ENCODE results near the gene GALK2.

GALK2 gene

GRCh38 chr15:49169880-49170597 is at the start of gene GALK2:
TSS of gene GALK2 (plus strand) at chr15:49170247. CDS start at chr15:49170323, 76 bp downstream.
- H3K4me3 ChIP-seq (ENCODE audit: low read depth, low read length), result peak within 1 kb of the TSS; percentile 78
- TF ChIP-seq, protein P1, sequence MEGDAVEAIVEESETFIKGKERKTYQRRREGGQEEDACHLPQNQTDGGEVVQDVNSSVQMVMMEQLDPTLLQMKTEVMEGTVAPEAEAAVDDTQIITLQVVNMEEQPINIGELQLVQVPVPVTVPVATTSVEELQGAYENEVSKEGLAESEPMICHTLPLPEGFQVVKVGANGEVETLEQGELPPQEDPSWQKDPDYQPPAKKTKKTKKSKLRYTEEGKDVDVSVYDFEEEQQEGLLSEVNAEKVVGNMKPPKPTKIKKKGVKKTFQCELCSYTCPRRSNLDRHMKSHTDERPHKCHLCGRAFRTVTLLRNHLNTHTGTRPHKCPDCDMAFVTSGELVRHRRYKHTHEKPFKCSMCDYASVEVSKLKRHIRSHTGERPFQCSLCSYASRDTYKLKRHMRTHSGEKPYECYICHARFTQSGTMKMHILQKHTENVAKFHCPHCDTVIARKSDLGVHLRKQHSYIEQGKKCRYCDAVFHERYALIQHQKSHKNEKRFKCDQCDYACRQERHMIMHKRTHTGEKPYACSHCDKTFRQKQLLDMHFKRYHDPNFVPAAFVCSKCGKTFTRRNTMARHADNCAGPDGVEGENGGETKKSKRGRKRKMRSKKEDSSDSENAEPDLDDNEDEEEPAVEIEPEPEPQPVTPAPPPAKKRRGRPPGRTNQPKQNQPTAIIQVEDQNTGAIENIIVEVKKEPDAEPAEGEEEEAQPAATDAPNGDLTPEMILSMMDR (IDR thresholded peaks at IDR 0.05; ENCODE audit: borderline replicate concordance, insufficient read depth, low read depth, low read length), result no peak

DNA sequence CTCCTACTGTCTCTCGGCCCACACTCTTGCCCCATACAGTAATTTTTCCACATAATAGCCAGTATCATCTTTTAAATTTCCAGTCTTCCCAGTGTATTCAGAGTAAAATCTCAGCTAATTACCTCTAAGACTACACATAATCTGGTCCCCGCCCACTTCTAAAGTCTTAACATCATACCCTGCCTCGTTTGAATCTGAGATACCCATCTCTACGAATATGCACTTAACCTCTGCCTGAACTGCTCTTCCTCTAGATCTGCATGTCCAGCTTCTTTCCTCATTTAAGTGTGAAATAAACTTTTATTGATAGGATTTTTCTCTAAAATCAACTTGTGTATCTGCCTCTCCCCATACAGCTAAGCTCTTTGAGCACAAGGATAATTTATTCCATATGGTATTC is 49.2 kb upstream of the GALK2 start:
- TF ChIP-seq, protein P1 (IDR thresholded peaks at IDR 0.05; ENCODE audit: borderline replicate concordance, insufficient read depth, low read depth, low read length), result no peak
- H3K4me3 ChIP-seq (ENCODE audit: low read depth, low read length), result no peak overlapping the region

DNA sequence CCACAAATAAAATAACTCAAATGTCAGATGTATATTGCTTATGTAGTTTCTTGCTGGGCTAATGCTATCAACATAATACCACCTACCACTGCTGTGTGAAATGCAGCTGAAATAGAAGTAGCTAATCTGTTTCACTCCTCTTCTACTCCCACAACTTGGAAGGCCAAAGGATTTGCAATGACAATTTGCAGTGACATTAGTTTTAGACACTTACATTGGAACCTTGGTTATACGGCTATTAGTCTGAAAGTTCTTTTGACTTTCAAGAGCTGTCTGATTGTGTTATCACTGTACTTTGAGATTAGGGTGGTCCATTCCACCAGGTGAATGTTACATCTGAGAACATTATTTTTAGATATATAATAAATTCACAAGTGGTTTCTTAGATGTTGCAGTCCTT is 48.1 kb upstream of the GALK2 start:
- TF ChIP-seq, protein P1 (IDR thresholded peaks at IDR 0.05; ENCODE audit: borderline replicate concordance, insufficient read depth, low read depth, low read length), result no peak
- no peak overlapping the region for H3K4me3 ChIP-seq (ENCODE audit: low read depth, low read length)

DNA sequence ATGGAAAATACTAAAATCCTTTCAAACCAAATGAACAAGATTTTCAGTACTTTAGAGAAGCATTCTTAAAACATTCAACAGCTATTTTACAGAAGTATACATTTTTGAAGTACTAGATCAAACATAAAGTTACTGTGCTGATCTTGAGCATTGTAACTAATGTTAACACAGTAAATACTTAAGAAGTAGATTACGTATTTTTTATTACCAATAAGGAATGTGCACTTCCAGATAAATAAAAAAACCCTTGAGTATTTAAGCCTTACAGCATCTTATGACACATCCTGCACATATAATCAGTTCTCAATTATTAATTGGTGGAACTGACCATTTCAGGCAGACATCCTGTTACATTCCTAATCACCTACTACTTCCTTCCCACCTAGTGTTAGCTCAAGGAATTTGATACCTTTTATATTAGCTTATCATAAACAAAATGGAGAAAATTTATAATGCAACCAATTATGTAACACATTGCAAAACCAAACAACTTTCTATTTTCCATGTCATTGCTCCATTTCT is 47.4 kb upstream of the GALK2 start:
- no peak overlapping the region for H3K4me3 ChIP-seq (ENCODE audit: low read depth, low read length)

GRCh38 chr15:49124371-49124770 is 45.7 kb upstream of the GALK2 start:
- TF ChIP-seq, protein P1 (IDR thresholded peaks at IDR 0.05; ENCODE audit: borderline replicate concordance, insufficient read depth, low read depth, low read length), result no peak
- no peak overlapping the region for H3K4me3 ChIP-seq (ENCODE audit: low read depth, low read length)

More for the DNA sequence above, 47.4 kb upstream of the GALK2 start:
- TF ChIP-seq, protein P1 (IDR thresholded peaks at IDR 0.05; ENCODE audit: borderline replicate concordance, insufficient read depth, low read depth, low read length), result no peak

DNA sequence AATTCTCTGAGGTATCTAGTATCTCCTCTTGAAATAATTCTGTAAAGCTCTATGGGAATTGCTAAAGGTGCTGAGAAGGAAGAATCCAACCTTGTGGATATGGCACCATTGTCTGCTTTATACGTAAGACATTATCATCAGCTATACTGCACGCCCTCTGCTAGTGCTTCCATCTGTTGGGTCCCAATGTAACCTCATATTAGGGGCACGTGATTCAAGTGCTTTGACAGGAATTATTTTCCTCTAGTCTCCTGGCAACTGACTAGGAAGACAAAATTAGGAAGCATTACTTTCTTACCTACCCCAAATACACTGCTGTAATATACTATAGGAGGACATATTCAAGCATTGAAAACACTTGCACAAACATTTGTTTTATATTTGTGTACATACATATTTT is 38.6 kb upstream of the GALK2 start:
- TF ChIP-seq, protein P1 (IDR thresholded peaks at IDR 0.05; ENCODE audit: borderline replicate concordance, insufficient read depth, low read depth, low read length), result no peak
- H3K4me3 ChIP-seq (ENCODE audit: low read depth, low read length), result no peak overlapping the region
